GM08714 (cell line): ENCODE measurements around the gene TTLL10.

Experiments used
- H3K4me3 ChIP-seq: fragments of 200-500 bp; sonication (Bioruptor generic); 2 replicates; pipeline ENCODE4 v1.5.1; 2014; ENCODE audit warnings: mild to moderate bottlenecking, low read length, inconsistent platforms
- ZNF274 ChIP-seq: IDR thresholded peaks from 2 replicates; pipeline ENCODE4 v1.6.1; 2012; ENCODE audit warnings: mild to moderate bottlenecking, low read depth, low read length

The TTLL10 gene

DNA sequence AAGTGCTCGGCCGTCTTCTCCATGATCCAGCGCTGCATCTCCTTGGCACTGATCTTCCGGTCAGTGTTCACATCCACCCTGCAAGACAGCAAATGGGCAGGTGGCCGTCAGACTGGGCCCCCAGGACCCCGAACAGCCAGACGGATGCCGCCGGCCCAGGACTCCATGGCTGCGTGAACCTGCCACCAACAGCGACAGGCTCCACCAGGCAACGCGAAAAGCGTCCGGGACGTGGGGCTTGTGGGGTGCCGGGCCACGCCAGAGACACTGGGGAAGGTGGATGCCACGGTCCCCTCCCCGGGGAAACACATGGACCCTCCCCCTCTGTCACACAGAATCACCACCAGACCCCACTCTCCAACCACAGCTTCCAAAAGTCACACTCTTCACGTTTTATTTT, 50.2 kb downstream of the TTLL10 start:
- no peak for TF ChIP-seq ZNF274
- no peak overlapping the region for H3K4me3 ChIP-seq

GRCh38 chr1:1225238-1225845, 51.7 kb downstream of the TTLL10 start:
- H3K4me3 ChIP-seq: no peak overlapping the region
- TF ChIP-seq ZNF274: no peak

- no peak for TF ChIP-seq ZNF274
- H3K4me3 ChIP-seq: no peak overlapping the region
These were observed 52.2 kb downstream of the TTLL10 start for GRCh38 chr1:1225913-1226312.

- H3K4me3 ChIP-seq: no peak overlapping the region
- no peak for TF ChIP-seq ZNF274
These were observed 53.1 kb downstream of the TTLL10 start for GRCh38 chr1:1226566-1227362.

GRCh38 chr1:1227386-1227785, 53.7 kb downstream of the TTLL10 start:
- no peak overlapping the region for H3K4me3 ChIP-seq
- no peak for TF ChIP-seq ZNF274

- no peak overlapping the region for H3K4me3 ChIP-seq
- TF ChIP-seq ZNF274: no peak
These were observed 54.5 kb downstream of the TTLL10 start for GRCh38 chr1:1228187-1228586.

GRCh38 chr1:1228596-1229321, 55.1 kb downstream of the TTLL10 start:
- H3K4me3 ChIP-seq: no peak overlapping the region
- TF ChIP-seq ZNF274: no peak

- H3K4me3 ChIP-seq: no peak overlapping the region
- no peak for TF ChIP-seq ZNF274
These were observed 56.1 kb downstream of the TTLL10 start for GRCh38 chr1:1229770-1230169.

DNA sequence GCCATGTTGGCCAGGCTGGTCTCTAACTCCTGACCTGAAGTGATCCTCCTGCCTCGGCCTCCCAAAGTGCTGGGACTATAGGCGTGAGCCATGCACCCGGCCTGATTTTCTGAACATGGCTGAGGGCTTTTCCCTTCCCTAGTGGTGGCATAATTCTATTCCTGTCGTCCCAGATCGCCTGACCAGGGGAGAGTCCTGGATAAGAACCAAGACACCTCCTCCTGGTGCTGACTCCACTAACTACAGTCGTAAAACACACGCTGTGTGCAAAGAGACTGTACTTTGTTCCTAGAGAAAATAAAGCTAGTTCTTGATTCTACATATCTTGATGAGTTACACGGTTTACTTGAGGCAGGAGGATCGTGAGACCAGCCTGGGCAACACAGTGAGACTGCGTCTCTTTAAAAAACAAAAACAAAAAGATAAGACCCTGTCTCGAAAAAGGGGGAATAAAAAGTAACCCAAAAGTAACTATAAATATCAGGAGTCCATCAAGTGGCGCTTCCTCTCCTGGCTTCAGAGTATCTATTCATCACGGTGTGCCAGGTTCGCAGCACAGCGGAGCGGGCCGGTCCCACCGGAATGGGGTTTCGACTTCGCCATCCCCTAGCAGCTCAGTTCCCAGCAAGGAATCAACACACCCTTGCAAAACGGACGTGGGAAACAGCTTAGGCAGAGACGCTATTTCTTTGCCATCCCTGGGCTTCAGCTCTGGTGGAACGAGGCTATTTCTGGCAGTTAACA, 57.1 kb downstream of the TTLL10 start:
- TF ChIP-seq ZNF274: no peak

GRCh38 chr1:1231400-1232207, 57.9 kb downstream of the TTLL10 start, which contains the start of gene SDF4:
Gene SDF4, minus strand, starts transcription at chr1:1232001. Its CDS starts 3,229 bp downstream, at chr1:1228772.
- no peak for TF ChIP-seq ZNF274
- H3K4me3 ChIP-seq: peak within 1 kb of the TSS; percentile 73

More for the DNA sequence above, 57.1 kb downstream of the TTLL10 start:
- H3K4me3 ChIP-seq: peak overlapping the region; percentile 73

- H3K4me3 ChIP-seq: peak within 1 kb of the TSS; percentile 73
- no peak for TF ChIP-seq ZNF274
These were observed 58.6 kb downstream of the TTLL10 start, which contains the start of gene B3GALT6 for GRCh38 chr1:1232208-1232795. Gene B3GALT6, plus strand, starts transcription at chr1:1232237. Its CDS starts 42 bp downstream, at chr1:1232279.

DNA sequence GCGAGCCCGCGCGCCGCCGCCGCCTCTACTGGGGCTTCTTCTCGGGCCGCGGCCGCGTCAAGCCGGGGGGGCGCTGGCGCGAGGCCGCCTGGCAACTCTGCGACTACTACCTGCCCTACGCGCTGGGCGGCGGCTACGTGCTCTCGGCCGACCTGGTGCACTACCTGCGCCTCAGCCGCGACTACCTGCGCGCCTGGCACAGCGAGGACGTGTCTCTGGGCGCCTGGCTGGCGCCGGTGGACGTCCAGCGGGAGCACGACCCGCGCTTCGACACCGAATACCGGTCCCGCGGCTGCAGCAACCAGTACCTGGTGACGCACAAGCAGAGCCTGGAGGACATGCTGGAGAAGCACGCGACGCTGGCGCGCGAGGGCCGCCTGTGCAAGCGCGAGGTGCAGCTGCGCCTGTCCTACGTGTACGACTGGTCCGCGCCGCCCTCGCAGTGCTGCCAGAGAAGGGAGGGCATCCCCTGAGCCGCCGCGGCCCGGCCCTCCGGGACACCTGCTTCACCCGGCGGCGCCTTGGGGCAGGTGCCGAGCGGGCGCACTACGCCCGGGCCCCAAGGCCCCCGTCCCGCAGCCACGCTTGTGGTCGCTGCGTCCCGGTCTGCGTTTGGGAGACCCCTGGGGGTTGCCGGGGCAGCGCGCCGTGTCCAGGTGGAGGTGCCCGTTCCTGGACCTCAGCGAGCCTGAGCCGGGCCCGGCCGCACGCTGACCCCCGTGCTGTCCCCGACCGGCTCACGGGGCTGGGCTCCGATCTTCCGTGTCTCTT, 59.3 kb downstream of the TTLL10 start:
- TF ChIP-seq ZNF274: no peak
- H3K4me3 ChIP-seq: peak overlapping the region; percentile 51; the same call in 1 of the 2 replicates
